GM10847 (cell line): ENCODE measurements around the gene FIGN.

Source experiments
- POLR2A ChIP-seq: IDR thresholded peaks from 2 replicates; pipeline ENCODE4 v1.6.1; 2011; ENCODE audit not compliant: insufficient read length; ENCODE audit errors: extremely low read depth

The FIGN gene

GRCh38 chr2:163633291-163633690, 102.5 kb downstream of the FIGN start:
- TF ChIP-seq POLR2A, result no peak

- TF ChIP-seq POLR2A, result no peak
Observed at GRCh38 chr2:163630836-163631235, 105.0 kb downstream of the FIGN start.

- TF ChIP-seq POLR2A, result no peak
Observed at GRCh38 chr2:163626639-163627109, 109.1 kb downstream of the FIGN start.

GRCh38 chr2:163626208-163626607, 109.6 kb downstream of the FIGN start:
- no peak for TF ChIP-seq POLR2A

- TF ChIP-seq POLR2A, result no peak
Observed at GRCh38 chr2:163625632-163626031, 110.2 kb downstream of the FIGN start.

- TF ChIP-seq POLR2A, result no peak
Observed at GRCh38 chr2:163621445-163622004, 114.3 kb downstream of the FIGN start.

GRCh38 chr2:163617517-163617916, 118.3 kb downstream of the FIGN start:
- no peak for TF ChIP-seq POLR2A

- TF ChIP-seq POLR2A, result no peak
Observed at GRCh38 chr2:163613266-163613731, 122.5 kb downstream of the FIGN start.

- no peak for TF ChIP-seq POLR2A
Observed at GRCh38 chr2:163612332-163612731, 123.5 kb downstream of the FIGN start.

GRCh38 chr2:163611557-163611906, 124.3 kb downstream of the FIGN start:
- no peak for TF ChIP-seq POLR2A

- no peak for TF ChIP-seq POLR2A
Observed at GRCh38 chr2:163610817-163611556, 124.8 kb downstream of the FIGN start.

- TF ChIP-seq POLR2A, result no peak
Observed at GRCh38 chr2:163607630-163608029, 128.2 kb downstream of the FIGN start.

GRCh38 chr2:163606878-163607277, 128.9 kb downstream of the FIGN start:
- no peak for TF ChIP-seq POLR2A

- no peak for TF ChIP-seq POLR2A
Observed at GRCh38 chr2:163605779-163606178, 130.0 kb downstream of the FIGN start.

GRCh38 chr2:163604941-163605555, 130.8 kb downstream of the FIGN start:
- no peak for TF ChIP-seq POLR2A

- TF ChIP-seq POLR2A, result no peak
Observed at GRCh38 chr2:163602196-163602595, 133.6 kb downstream of the FIGN start.
